SK-N-SH (cell line): ENCODE data around the gene HIRA. TPM values are rescaled to one million over a fixed set of nuclear protein-coding genes. Genes with fewer than 3 reads are reported as not detected.
A peak's percentile ranks its signal among the peaks of the same experiment; 100 is the strongest.

Experiments used
- CTCF ChIA-PET: fragments of 300-600, 350-600 bp; formaldehyde crosslinking; extraction: SDS; loops from one replicate; lab custom pipeline; 2021; lab: Yijun Ruan, JAX
- POLR2A ChIA-PET: fragments of 350-600 bp; sonication (Branson Sonifier 250); formaldehyde crosslinking; extraction: SDS; loops from one replicate; lab custom pipeline; 2020; ENCODE audit warnings: antibody characterized with exemption, inconsistent platforms; lab: Yijun Ruan, JAX
- DNase-seq: peaks from one replicate; pipeline ENCODE4 v3.0.0; 2012
- H2AFZ ChIP-seq: fragments of 200-600 bp; sonication (generic); 2 replicates; pipeline ENCODE4 v1.8.1; 2016; ENCODE audit warnings: antibody characterized with exemption, mild to moderate bottlenecking, low read depth
- H3F3A ChIP-seq: fragments of 200-600 bp; sonication (generic); replicated peaks from 2 replicates; pipeline ENCODE3; 2016; ENCODE audit warnings: antibody characterized with exemption, mild to moderate bottlenecking; ENCODE audit not compliant: insufficient read depth
- H3K27ac ChIP-seq, 2 experiments: fragments of 200-500 bp in 1 of 2; fragments of 200-600 bp in 1 of 2; sonication (Bioruptor generic) in 1 of 2; sonication (generic), shearing (Covaris generic) in 1 of 2; 2 replicates each; pipeline versions ENCODE4 v1.5.1 to v1.6.1; 2014 to 2016; ENCODE audit warnings: low read depth in 2 of 2, inconsistent platforms in 1 of 2, low read length in 1 of 2, mild to moderate bottlenecking in 1 of 2, mixed read lengths in 1 of 2
- H3K27me3 ChIP-seq: fragments of 200-600 bp; sonication (generic), shearing (Covaris generic); 2 replicates; pipeline ENCODE4 v1.6.1; 2016; ENCODE audit warnings: mixed run types; ENCODE audit not compliant: insufficient read depth
- H3K36me3 ChIP-seq, 2 experiments: fragments of 200-500 bp in 1 of 2; fragments of 200-600 bp in 1 of 2; sonication (Bioruptor generic) in 1 of 2; sonication (generic) in 1 of 2; replicated peaks in 1 of 2; 2 replicates each; pipeline versions ENCODE3 to v1.5.1; 2014 to 2016; ENCODE audit warnings: low read length in 1 of 2, mild to moderate bottlenecking in 1 of 2; ENCODE audit not compliant: insufficient read depth in 2 of 2, control insufficient read depth in 1 of 2
- H3K4me1 ChIP-seq, 2 experiments: fragments of 200-500 bp in 1 of 2; fragments of 200-600 bp in 1 of 2; sonication (Bioruptor generic) in 1 of 2; sonication (generic), shearing (Covaris generic) in 1 of 2; 2 replicates each; pipeline versions ENCODE4 v1.5.1 to v1.6.1; 2014 to 2016; ENCODE audit warnings: low read depth in 1 of 2, low read length in 1 of 2, mixed run types in 1 of 2; ENCODE audit not compliant: insufficient read depth in 2 of 2, control insufficient read depth in 1 of 2
- H3K4me2 ChIP-seq: fragments of 200-600 bp; sonication (generic), shearing (Covaris generic); 2 replicates; pipeline ENCODE4 v1.6.1; 2017; ENCODE audit warnings: mixed run types
- H3K4me3 ChIP-seq, 2 experiments: fragments of 200-500 bp in 1 of 2; fragments of 200-600 bp in 1 of 2; sonication (Bioruptor generic) in 1 of 2; sonication (generic), shearing (Covaris generic) in 1 of 2; 2 replicates each; pipeline versions ENCODE4 v1.5.1 to v1.8.1; 2014 to 2016; ENCODE audit warnings: low read depth in 2 of 2, inconsistent platforms in 1 of 2, low read length in 1 of 2, mild to moderate bottlenecking in 1 of 2, mixed read lengths in 1 of 2, moderate library complexity in 1 of 2
- H3K79me2 ChIP-seq: fragments of 200-600 bp; sonication (generic); 2 replicates; pipeline ENCODE4 v1.8.1; 2017; ENCODE audit warnings: mild to moderate bottlenecking; ENCODE audit not compliant: insufficient read depth
- H3K9ac ChIP-seq: fragments of 200-600 bp; sonication (generic); 2 replicates; pipeline ENCODE4 v1.6.1; 2017; ENCODE audit warnings: mixed run types
- H3K9me2 ChIP-seq: fragments of 200-600 bp; sonication (generic); 2 replicates; pipeline ENCODE4 v1.6.1; 2017; ENCODE audit warnings: mixed run types
- H3K9me3 ChIP-seq: fragments of 200-600 bp; sonication (generic); 2 replicates; pipeline ENCODE4 v1.6.1; 2017; ENCODE audit warnings: mixed run types, mild to moderate bottlenecking, moderate library complexity
- H4K20me1 ChIP-seq: fragments of 200-600 bp; sonication (generic); 2 replicates; pipeline ENCODE4 v1.6.1; 2017; ENCODE audit warnings: mild to moderate bottlenecking, mixed run types; ENCODE audit not compliant: insufficient read depth
- ELF1 ChIP-seq: IDR thresholded peaks from 2 replicates; pipeline ENCODE4 v1.4.0; 2012
- EP300 ChIP-seq, 2 experiments: IDR thresholded peaks; 2 replicates each; pipeline versions ENCODE4 v1.4.0 to v1.6.1; 2012; ENCODE audit warnings: borderline replicate concordance in 1 of 2, low read depth in 1 of 2, low read length in 1 of 2
- EZH2phosphoT487 ChIP-seq: fragments of 200-600 bp; sonication (generic); IDR thresholded peaks from 2 replicates; pipeline ENCODE4 v1.6.1; 2017; ENCODE audit warnings: low read depth, mixed run types, mild to moderate bottlenecking, antibody characterized with exemption, moderate library complexity, borderline replicate concordance
- MXI1 ChIP-seq: IDR thresholded peaks from 2 replicates; pipeline ENCODE4 v1.6.1; 2012; ENCODE audit warnings: mild to moderate bottlenecking, low read depth, low read length, improper control_type of control experiment
- NFIC ChIP-seq: IDR thresholded peaks from 2 replicates; pipeline ENCODE4 v1.4.0; 2012; ENCODE audit warnings: borderline replicate concordance
- NRF1 ChIP-seq: IDR thresholded peaks from 2 replicates; pipeline ENCODE4 v1.6.1; 2012; ENCODE audit warnings: low read depth, mild to moderate bottlenecking, low read length
- TEAD4 ChIP-seq: IDR thresholded peaks from 2 replicates; pipeline ENCODE4 v1.4.0; 2012; ENCODE audit warnings: mild to moderate bottlenecking, borderline replicate concordance; ENCODE audit not compliant: insufficient read depth
- USF1 ChIP-seq: IDR thresholded peaks from 2 replicates; pipeline ENCODE4 v1.4.0; 2012; ENCODE audit warnings: low read depth, borderline replicate concordance
- YY1 ChIP-seq: IDR thresholded peaks from 2 replicates; pipeline ENCODE4 v1.4.0; 2012; ENCODE audit warnings: low read depth, mild to moderate bottlenecking
- WGBS: methylation state at CpG from one replicate; pipeline ENCODE4 v1.1.6; 2017; ENCODE audit warnings: low lambda C conversion rate; 5-methylcytosine and 5-hydroxymethylcytosine counted together
- polyA plus RNA-seq, 3 experiments: library from polyadenylated mRNA; depleted of rRNA; stranded (reverse); fragments of >200 nt; gene quantifications; 2 replicates each; pipeline ENCODE4 v1.2.3, GENCODE V29; 2012
- small RNA-seq, 7 experiments: library from RNA; depleted of rRNA; stranded (forward); fragments of <200 nt; gene quantifications; one replicate each; pipeline ENCODE3, GENCODE V24; 2012

Gene HIRA
- polyA plus RNA-seq, 1 of the 3 experiments (the other 2 are of a cell fraction): 21.0 TPM

- Histone ChIP-seq H3K4me2 (peak overlapping the region; percentile 51; the same call in 1 of the 2 replicates), H3K79me2 (peaks cover 50% of the 10 kb centered on the region; the same call in 1 of the 2 replicates), H3K9me2 (no peaks in the 10 kb centered on the region), H3K9ac (no peak overlapping the region), H3K4me3 (no peak overlapping the region), H3K36me3 (no peaks in the 10 kb centered on the region), H3K4me1 (peaks cover 8 to 32% of the 10 kb centered on the region in 2 experiments), H3K27me3 (no peaks in the 10 kb centered on the region), H3F3A (peaks cover 19% of the 10 kb centered on the region), H4K20me1 (no peaks in the 10 kb centered on the region), H3K9me3 (no peaks in the 10 kb centered on the region), H3K27ac (peak overlapping the region in 1 of 2 experiments; percentile 22; a peak in 1 of 4 replicates), H2AFZ (no peak overlapping the region)
- ChIA-PET POLR2A (no interaction called here), CTCF (interaction anchor here (0.9 to 2.3 kb wide), 8 partner anchors 11 to 343 kb away, joined by 3 to 10 read pairs (median 4); partner anchors contain the start of genes ESS2 and SLC25A1)
- WGBS: 83% methylated on average over 5 of the region's 5 CpGs
- no peak for TF ChIP-seq NRF1
- no peak for TF ChIP-seq YY1
- TF ChIP-seq MXI1: no peak
- no peak for DNase-seq
Observed at GRCh38 chr22:19287076-19287707, 144.3 kb downstream of the HIRA start.

GRCh38 chr22:19285831-19286230 is 145.7 kb downstream of the HIRA start:
- peak overlapping the region; percentile 61 for H3K4me2 ChIP-seq
- H3K9me3 ChIP-seq: no peaks in the 10 kb centered on the region
- no peak overlapping the region for H3K4me3 ChIP-seq
- peaks cover 53% of the 10 kb centered on the region; the same call in 1 of the 2 replicates for H3K79me2 ChIP-seq
- no peak for DNase-seq
- no peaks in the 10 kb centered on the region for H3K9me2 ChIP-seq
- H3K27me3 ChIP-seq: no peaks in the 10 kb centered on the region
- POLR2A ChIA-PET: interaction anchor here (0.7 kb wide), 1 partner anchor 193 kb away, joined by 3 read pairs; the partner anchor contains the start of gene UFD1
- H3K27ac ChIP-seq: peak overlapping the region; percentile 7 to 71; a peak in 3 of 4 replicates
- H3K4me1 ChIP-seq: peaks cover 6 to 32% of the 10 kb centered on the region in 2 experiments
- no peaks in the 10 kb centered on the region for H4K20me1 ChIP-seq
- CTCF ChIA-PET: interaction anchor here (1.1 to 1.3 kb wide), 2 partner anchors 13 to 106 kb away, joined by 3 read pairs; no protein-coding TSS in a partner anchor
- no peak for TF ChIP-seq TEAD4
- no peak for TF ChIP-seq USF1
- TF ChIP-seq NFIC: no peak
- TF ChIP-seq EP300 (IDR thresholded peaks at IDR 0.05; ENCODE audit: borderline replicate concordance in 1 of 2, low read depth in 1 of 2, low read length in 1 of 2): no peak
- no peak for TF ChIP-seq EZH2phosphoT487
- no peak for TF ChIP-seq ELF1
- peaks cover 19% of the 10 kb centered on the region for H3F3A ChIP-seq
- no peak overlapping the region for H2AFZ ChIP-seq
- peak overlapping the region; percentile 11; the same call in 1 of the 2 replicates for H3K9ac ChIP-seq
- no peaks in the 10 kb centered on the region for H3K36me3 ChIP-seq
- WGBS: 60% methylated on average over 1 of the region's 1 CpG

Small RNA genes within 50 kb of the gene (small RNA-seq; reads per million reads assigned to genes)
- gene RN7SL168P: 0 to 0.21 (median 0) reads per million in 7 experiments

Other genes starting within 250 kb of the HIRA start
- 6.7 and 8.6 TPM in 2 replicates for gene CLTCL1, start 140.0 kb downstream of the HIRA start, polyA plus RNA-seq (2012; rRNA removed)
- gene MRPL40, start 812 bp upstream of the HIRA start, polyA plus RNA-seq (2012; rRNA removed): 34.9 and 35.7 TPM in 2 replicates
- gene C22orf39, start 16.0 kb upstream of the HIRA start, polyA plus RNA-seq (2012; rRNA removed): 17.7 and 22.2 TPM in 2 replicates
- 111 and 122 TPM in 2 replicates for gene UFD1, start 47.5 kb upstream of the HIRA start, polyA plus RNA-seq (2012; rRNA removed)
- gene CDC45, start 48.2 kb upstream of the HIRA start, polyA plus RNA-seq (2012; rRNA removed): 23.6 and 26.4 TPM in 2 replicates
- not detected in 2 replicates for gene CLDN5, start 92.7 kb upstream of the HIRA start, polyA plus RNA-seq (2012; rRNA removed)